ENCODE data around the gene SERPINB13. TPM values are rescaled to one million over a fixed set of nuclear protein-coding genes. Genes with fewer than 3 reads are reported as not detected.

Gene SERPINB13
- polyA plus RNA-seq, 1 donor from 2014 or later: not detected

- Histone ChIP-seq H4K20me1 (ENCODE audit: insufficient read depth) (no peaks in the 10 kb centered on the region), H3K9me2 (ENCODE audit: insufficient read depth, low read length) (no peaks in the 10 kb centered on the region), H3K79me2 (replicated peaks; ENCODE audit: insufficient read depth, low read length) (no peaks in the 10 kb centered on the region), H2AFZ (ENCODE audit: low read depth, low read length) (no peak overlapping the region), H3K4me3 (ENCODE audit: low read length) (no peak overlapping the region), H3K27me3 (ENCODE audit: insufficient read depth, low read depth, low read length) (no peaks in the 10 kb centered on the region), H3K4me2 (ENCODE audit: low read length) (no peak overlapping the region), H3K36me3 (ENCODE audit: insufficient read depth, low read length) (no peaks in the 10 kb centered on the region), H3F3A (ENCODE audit: insufficient read depth, low read length, poor library complexity, severe bottlenecking) (no peaks in the 10 kb centered on the region), H3K9me3 (ENCODE audit: low read length) (no peaks in the 10 kb centered on the region), H3K27ac (ENCODE audit: low read length) (no peak overlapping the region), H3K9ac (ENCODE audit: low read length) (no peak overlapping the region)
- TF ChIP-seq POLR2AphosphoS5 (IDR thresholded peaks at IDR 0.05) (no peak), MXI1 (conservative IDR thresholded peaks at IDR 0.05; ENCODE audit: poor library complexity, severe bottlenecking) (no peak), TAF1 (IDR thresholded peaks at IDR 0.05; ENCODE audit: low read depth) (no peak), EP300 (conservative IDR thresholded peaks at IDR 0.05; ENCODE audit: poor library complexity, severe bottlenecking) (no peak)
Measured at GRCh38 chr18:63604791-63605567, 17.8 kb downstream of the SERPINB13 start.

- no peaks in the 10 kb centered on the region for H3K36me3 ChIP-seq (ENCODE audit: insufficient read depth, low read length)
- H4K20me1 ChIP-seq (ENCODE audit: insufficient read depth): no peaks in the 10 kb centered on the region
- no peak overlapping the region for H3K4me2 ChIP-seq (ENCODE audit: low read length)
- no peak overlapping the region for H3K9ac ChIP-seq (ENCODE audit: low read length)
- H3K27ac ChIP-seq (ENCODE audit: low read length): no peak overlapping the region
- TF ChIP-seq TAF1 (IDR thresholded peaks at IDR 0.05; ENCODE audit: low read depth) (no peak), POLR2AphosphoS5 (IDR thresholded peaks at IDR 0.05) (no peak), MXI1 (conservative IDR thresholded peaks at IDR 0.05; ENCODE audit: poor library complexity, severe bottlenecking) (no peak), SMC3 (conservative IDR thresholded peaks at IDR 0.05; ENCODE audit: poor library complexity) (no peak), RAD21 (conservative IDR thresholded peaks at IDR 0.05) (no peak), EP300 (conservative IDR thresholded peaks at IDR 0.05; ENCODE audit: poor library complexity, severe bottlenecking) (no peak), EZH2 (IDR thresholded peaks at IDR 0.05; ENCODE audit: borderline replicate concordance, insufficient read depth, low read length, poor library complexity, severe bottlenecking) (no peak), CTCF (IDR thresholded peaks at IDR 0.05; ENCODE audit: poor library complexity, severe bottlenecking) (no peak), REST (IDR thresholded peaks at IDR 0.05; ENCODE audit: borderline replicate concordance) (no peak)
- H2AFZ ChIP-seq (ENCODE audit: low read depth, low read length): no peak overlapping the region
- H3K9me2 ChIP-seq (ENCODE audit: insufficient read depth, low read length): no peaks in the 10 kb centered on the region
- H3K9me3 ChIP-seq (ENCODE audit: low read length): no peaks in the 10 kb centered on the region
- no peak overlapping the region for H3K4me3 ChIP-seq (ENCODE audit: low read length)
- H3F3A ChIP-seq (ENCODE audit: insufficient read depth, low read length, poor library complexity, severe bottlenecking): no peaks in the 10 kb centered on the region
- H3K27me3 ChIP-seq (ENCODE audit: insufficient read depth, low read depth, low read length): no peaks in the 10 kb centered on the region
- H3K79me2 ChIP-seq (replicated peaks; ENCODE audit: insufficient read depth, low read length): no peaks in the 10 kb centered on the region
Measured at GRCh38 chr18:63606526-63606925, 19.4 kb downstream of the SERPINB13 start.
